ENCODE results near the gene AHCYL1.

DNA sequence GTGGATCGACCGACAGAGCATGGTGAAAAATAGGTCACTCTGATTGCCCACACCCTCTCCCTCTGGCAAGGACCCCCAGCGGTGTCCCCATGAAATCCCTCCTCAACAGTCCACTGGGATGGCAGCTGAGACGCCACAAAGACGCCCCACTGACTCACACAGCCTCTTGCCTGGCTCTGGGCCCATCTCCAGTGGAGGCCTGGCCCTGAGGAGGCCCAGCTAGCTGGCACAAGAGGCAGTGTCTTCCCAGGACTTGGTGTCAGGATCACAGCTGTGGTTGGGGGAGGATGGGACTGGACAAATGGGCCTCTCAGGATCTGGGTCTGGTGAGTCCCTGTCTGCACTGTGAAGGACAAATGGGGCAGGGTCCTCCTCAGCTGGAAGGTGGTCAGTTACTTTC lies 81.3 kb downstream of the AHCYL1 start:
- TF ChIP-seq, protein P1, sequence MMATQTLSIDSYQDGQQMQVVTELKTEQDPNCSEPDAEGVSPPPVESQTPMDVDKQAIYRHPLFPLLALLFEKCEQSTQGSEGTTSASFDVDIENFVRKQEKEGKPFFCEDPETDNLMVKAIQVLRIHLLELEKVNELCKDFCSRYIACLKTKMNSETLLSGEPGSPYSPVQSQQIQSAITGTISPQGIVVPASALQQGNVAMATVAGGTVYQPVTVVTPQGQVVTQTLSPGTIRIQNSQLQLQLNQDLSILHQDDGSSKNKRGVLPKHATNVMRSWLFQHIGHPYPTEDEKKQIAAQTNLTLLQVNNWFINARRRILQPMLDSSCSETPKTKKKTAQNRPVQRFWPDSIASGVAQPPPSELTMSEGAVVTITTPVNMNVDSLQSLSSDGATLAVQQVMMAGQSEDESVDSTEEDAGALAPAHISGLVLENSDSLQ (IDR thresholded peaks at IDR 0.05), result no peak
- TF ChIP-seq BHLHE40 (IDR thresholded peaks at IDR 0.05; ENCODE audit: borderline replicate concordance), result no peak
- no peak for TF ChIP-seq CTBP1 (IDR thresholded peaks at IDR 0.05; ENCODE audit: borderline replicate concordance)
- no peak for TF ChIP-seq FOXA1 (IDR thresholded peaks at IDR 0.05)
- no peak for TF ChIP-seq L3MBTL2 (conservative IDR thresholded peaks at IDR 0.05)
